Liver (tissue), 9 donors: ENCODE data around the gene CTTN. TPM values are rescaled to one million over a fixed set of nuclear protein-coding genes. Genes with fewer than 3 reads are reported as not detected.

Experiments used
- DNase-seq: peaks from one replicate; pipeline ENCODE4 v3.0.0-alpha.2; 2017; ENCODE audit warnings: low spot score
- H3K27ac ChIP-seq, 2 donors: one replicate each; pipeline ENCODE4 v1.7.0; 2013; ENCODE audit warnings: inconsistent platforms in 2 of 2, low read length in 2 of 2, control low read depth in 1 of 2, low read depth in 1 of 2, mild to moderate bottlenecking in 1 of 2
- H3K27me3 ChIP-seq, 4 donors: one replicate each; pipeline versions ENCODE4 v1.6.1 to v1.7.0; 2013; ENCODE audit warnings: low read length in 3 of 4, inconsistent platforms in 1 of 4, mild to moderate bottlenecking in 1 of 4, moderate library complexity in 1 of 4; ENCODE audit not compliant: control insufficient read depth in 4 of 4, insufficient read depth in 4 of 4
- H3K36me3 ChIP-seq, 4 donors: one replicate each; pipeline versions ENCODE4 v1.6.1 to v1.7.0; 2013; ENCODE audit warnings: low read length in 3 of 4, mild to moderate bottlenecking in 3 of 4, low read depth in 1 of 4, moderate library complexity in 1 of 4; ENCODE audit not compliant: control insufficient read depth in 4 of 4, insufficient read depth in 3 of 4
- H3K4me1 ChIP-seq, 4 donors: one replicate each; pipeline versions ENCODE4 v1.6.1 to v1.7.0; 2013; ENCODE audit warnings: low read length in 3 of 4, mild to moderate bottlenecking in 3 of 4, moderate library complexity in 1 of 4; ENCODE audit not compliant: control insufficient read depth in 4 of 4, insufficient read depth in 4 of 4
- H3K4me3 ChIP-seq, 3 donors: one replicate each; pipeline versions ENCODE4 v1.6.1 to v1.7.0; 2013; ENCODE audit warnings: low read length in 3 of 3, control low read depth in 1 of 3, low read depth in 1 of 3, mild to moderate bottlenecking in 1 of 3
- H3K9ac ChIP-seq, 2 donors: one replicate each; pipeline ENCODE4 v1.7.0; 2013; ENCODE audit warnings: low read length in 2 of 2, mild to moderate bottlenecking in 2 of 2, moderate library complexity in 2 of 2, control low read depth in 1 of 2, low read depth in 1 of 2
- H3K9me3 ChIP-seq, 4 donors: one replicate each; pipeline versions ENCODE4 v1.6.1 to v1.7.0; 2013; ENCODE audit warnings: low read length in 3 of 4; ENCODE audit not compliant: control insufficient read depth in 4 of 4
- CTCF ChIP-seq: fragments of 150-350 bp; IDR thresholded peaks from 2 replicates; pipeline ENCODE4 v1.5.1; 2017; ENCODE audit warnings: improper control_type of control experiment, low read depth, low read length; ENCODE audit not compliant: missing input control
- EGR1 ChIP-seq, 2 donors: IDR thresholded peaks; 2 replicates each; pipeline ENCODE4 v1.6.1; 2016 to 2018; ENCODE audit warnings: antibody characterized with exemption in 2 of 2, low read depth in 2 of 2
- FOXA1 ChIP-seq: IDR thresholded peaks from 2 replicates; pipeline ENCODE4 v1.6.1; 2016; ENCODE audit warnings: antibody characterized with exemption
- FOXA2 ChIP-seq: IDR thresholded peaks from 2 replicates; pipeline ENCODE4 v1.6.1; 2016; ENCODE audit warnings: antibody characterized with exemption
- GABPA ChIP-seq, 2 donors: IDR thresholded peaks in 1 of 2; conservative IDR thresholded peaks in 1 of 2; 2 replicates each; pipeline ENCODE4 v1.6.1; 2016; ENCODE audit warnings: antibody characterized with exemption in 2 of 2, mild to moderate bottlenecking in 1 of 2, moderate library complexity in 1 of 2
- HNF4A ChIP-seq, 2 donors: conservative IDR thresholded peaks; 2 replicates each; pipeline ENCODE4 v1.6.1; 2016; ENCODE audit warnings: antibody characterized with exemption in 2 of 2, mild to moderate bottlenecking in 2 of 2
- HNF4G ChIP-seq: IDR thresholded peaks from 2 replicates; pipeline ENCODE4 v1.6.1; 2016; ENCODE audit warnings: antibody characterized with exemption
- NR2F2 ChIP-seq: IDR thresholded peaks from 2 replicates; pipeline ENCODE4 v1.6.1; 2016; ENCODE audit warnings: antibody characterized with exemption
- RXRA ChIP-seq, 2 donors: IDR thresholded peaks; 2 replicates each; pipeline ENCODE4 v1.6.1; 2017 to 2018; ENCODE audit warnings: antibody characterized with exemption in 2 of 2, mild to moderate bottlenecking in 1 of 2
- TAF1 ChIP-seq: conservative IDR thresholded peaks from 2 replicates; pipeline ENCODE4 v1.6.1; 2016; ENCODE audit warnings: antibody characterized with exemption, mild to moderate bottlenecking
- YY1 ChIP-seq: IDR thresholded peaks from 2 replicates; pipeline ENCODE4 v1.6.1; 2016; ENCODE audit warnings: antibody characterized with exemption, mild to moderate bottlenecking
- WGBS: extraction: QIAGEN DNeasy Blood & Tissue Kit; methylation state at CpG from one replicate; pipeline ENCODE4 v1.1.7; 2013; 5-methylcytosine and 5-hydroxymethylcytosine counted together
- polyA plus RNA-seq, 2 donors: library from polyadenylated mRNA; stranded (reverse) in 1 of 2; unstranded in 1 of 2; fragments of 200-250 nt in 1 of 2; fragments of >200 nt in 1 of 2; fragmentation: Nextera tagmentation in 1 of 2; extraction: Ambion mirVana in 1 of 2; gene quantifications; one replicate each; pipeline versions ENCODE4 v1.2.1 to v1.2.3, GENCODE V29; 2013 to 2015
- total RNA-seq, 2 donors: library from RNA; depleted of rRNA; stranded (reverse); fragments of >200 nt; gene quantifications; one replicate each; pipeline ENCODE4 v1.2.3, GENCODE V29; 2014
- TF ChIP-seq, protein P1 (sequence below): IDR thresholded peaks from 2 replicates; pipeline ENCODE4 v1.6.1; 2016; ENCODE audit warnings: antibody characterized with exemption
- TF ChIP-seq, protein P2 (sequence below): IDR thresholded peaks from 2 replicates; pipeline ENCODE4 v1.6.1; 2016; ENCODE audit warnings: antibody characterized with exemption
- donor health status: healthy.
- donor health status: healthy.
- donor health status: healthy.
- donor health status: healthy.
- donor health status: healthy.

CTTN gene
- total and polyA plus RNA-seq, 4 donors = 38.7 to 136 (median 45.4) TPM

GRCh38 chr11:70463478-70464255, 65.3 kb downstream of the CTTN start:
- TF ChIP-seq NR2F2 (no peak), HNF4A (conservative IDR thresholded peaks at IDR 0.05) (no peak), FOXA1 (no peak), EGR1 (IDR thresholded peaks at IDR 0.05; ENCODE audit: low read depth in 2 of 2) (no peak), YY1 (no peak), GABPA (IDR thresholded peaks at IDR 0.05 in 1 of 2, conservative IDR thresholded peaks at IDR 0.05 in 1 of 2) (no peak), TAF1 (no peak), HNF4G (no peak)
- TF ChIP-seq, protein P1, sequence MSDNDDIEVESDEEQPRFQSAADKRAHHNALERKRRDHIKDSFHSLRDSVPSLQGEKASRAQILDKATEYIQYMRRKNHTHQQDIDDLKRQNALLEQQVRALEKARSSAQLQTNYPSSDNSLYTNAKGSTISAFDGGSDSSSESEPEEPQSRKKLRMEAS = no peak
- Histone ChIP-seq H3K27ac (no peak overlapping the region), H3K9ac (no peak overlapping the region), H3K9me3 (no peaks in the 10 kb centered on the region), H3K36me3 (no peaks in the 10 kb centered on the region), H3K4me1 (no peaks in the 10 kb centered on the region), H3K4me3 (no peak overlapping the region), H3K27me3 (no peaks in the 10 kb centered on the region)
- no peak for DNase-seq
- WGBS = 92% methylated on average over 61 of the region's 61 CpGs

- DNase-seq = no peak
- no peak for TF ChIP-seq RXRA (IDR thresholded peaks at IDR 0.05)
- no peak for TF ChIP-seq CTCF
- TF ChIP-seq TAF1 = no peak
- no peak for TF ChIP-seq EGR1 (IDR thresholded peaks at IDR 0.05; ENCODE audit: low read depth in 2 of 2)
- TF ChIP-seq FOXA2 = no peak
- TF ChIP-seq, protein P1 = no peak
- TF ChIP-seq, protein P2, sequence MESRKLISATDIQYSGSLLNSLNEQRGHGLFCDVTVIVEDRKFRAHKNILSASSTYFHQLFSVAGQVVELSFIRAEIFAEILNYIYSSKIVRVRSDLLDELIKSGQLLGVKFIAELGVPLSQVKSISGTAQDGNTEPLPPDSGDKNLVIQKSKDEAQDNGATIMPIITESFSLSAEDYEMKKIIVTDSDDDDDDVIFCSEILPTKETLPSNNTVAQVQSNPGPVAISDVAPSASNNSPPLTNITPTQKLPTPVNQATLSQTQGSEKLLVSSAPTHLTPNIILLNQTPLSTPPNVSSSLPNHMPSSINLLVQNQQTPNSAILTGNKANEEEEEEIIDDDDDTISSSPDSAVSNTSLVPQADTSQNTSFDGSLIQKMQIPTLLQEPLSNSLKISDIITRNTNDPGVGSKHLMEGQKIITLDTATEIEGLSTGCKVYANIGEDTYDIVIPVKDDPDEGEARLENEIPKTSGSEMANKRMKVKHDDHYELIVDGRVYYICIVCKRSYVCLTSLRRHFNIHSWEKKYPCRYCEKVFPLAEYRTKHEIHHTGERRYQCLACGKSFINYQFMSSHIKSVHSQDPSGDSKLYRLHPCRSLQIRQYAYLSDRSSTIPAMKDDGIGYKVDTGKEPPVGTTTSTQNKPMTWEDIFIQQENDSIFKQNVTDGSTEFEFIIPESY = no peak
- TF ChIP-seq GABPA (IDR thresholded peaks at IDR 0.05 in 1 of 2, conservative IDR thresholded peaks at IDR 0.05 in 1 of 2) = no peak
- Histone ChIP-seq H3K9ac (no peak overlapping the region), H3K36me3 (no peaks in the 10 kb centered on the region), H3K4me1 (no peaks in the 10 kb centered on the region), H3K9me3 (no peaks in the 10 kb centered on the region), H3K27me3 (no peaks in the 10 kb centered on the region), H3K27ac (no peak overlapping the region), H3K4me3 (no peak overlapping the region)
- WGBS = 71% methylated on average over 20 of the region's 20 CpGs
Observed at GRCh38 chr11:70464509-70465361, 66.4 kb downstream of the CTTN start.
